H9 (cell line): ENCODE results near the gene MYO15B. TPM values are rescaled to one million over a fixed set of nuclear protein-coding genes. Genes with fewer than 3 reads are reported as not detected.

ENCODE experiments used
- DNase-seq: peaks from one replicate; pipeline ENCODE4 v3.0.0-alpha.2; 2017
- H2AFZ ChIP-seq: one replicate; pipeline ENCODE4 v1.6.1; 2013; ENCODE audit warnings: mild to moderate bottlenecking, low read length, control low read depth, moderate library complexity
- H2AK5ac ChIP-seq: 2 replicates; pipeline ENCODE4 v1.6.1; 2013; ENCODE audit warnings: low read length, control low read depth, mixed read lengths; ENCODE audit not compliant: insufficient read length
- H2BK120ac ChIP-seq: one replicate; pipeline ENCODE4 v1.6.1; 2013; ENCODE audit warnings: low read depth, mild to moderate bottlenecking, low read length, control low read depth, inconsistent platforms; ENCODE audit not compliant: poor library complexity, severe bottlenecking
- H2BK12ac ChIP-seq: 2 replicates; pipeline ENCODE4 v1.6.1; 2013; ENCODE audit warnings: low read length, control low read depth, mixed read lengths, low read depth; ENCODE audit not compliant: insufficient read length
- H2BK15ac ChIP-seq: 2 replicates; pipeline ENCODE4 v1.6.1; 2013; ENCODE audit warnings: low read depth, low read length, control low read depth
- H2BK20ac ChIP-seq: one replicate; pipeline ENCODE4 v1.6.1; 2013; ENCODE audit warnings: low read depth, mild to moderate bottlenecking, low read length, control low read depth, inconsistent platforms; ENCODE audit not compliant: poor library complexity, severe bottlenecking
- H2BK5ac ChIP-seq: 2 replicates; pipeline ENCODE4 v1.6.1; 2013; ENCODE audit warnings: low read length, control low read depth, mixed read lengths; ENCODE audit not compliant: insufficient read length
- H3K14ac ChIP-seq: 2 replicates; pipeline ENCODE4 v1.6.1; 2013; ENCODE audit warnings: low read length, control low read depth; ENCODE audit not compliant: insufficient read depth
- H3K18ac ChIP-seq: 2 replicates; pipeline ENCODE4 v1.6.1; 2013; ENCODE audit warnings: low read depth, mild to moderate bottlenecking, mixed read lengths, low read length, control low read depth; ENCODE audit not compliant: insufficient read length
- H3K23ac ChIP-seq: 2 replicates; pipeline ENCODE4 v1.6.1; 2013; ENCODE audit warnings: low read length, control low read depth, mixed read lengths, low read depth; ENCODE audit not compliant: insufficient read length
- H3K23me2 ChIP-seq: 2 replicates; pipeline ENCODE4 v1.6.1; 2013; ENCODE audit warnings: low read depth, mild to moderate bottlenecking, mixed read lengths, low read length, control low read depth; ENCODE audit not compliant: insufficient read length, poor library complexity, severe bottlenecking
- H3K27ac ChIP-seq: 2 replicates; pipeline ENCODE4 v1.5.1; 2013; ENCODE audit warnings: low read length, control low read depth, mixed read lengths, low read depth; ENCODE audit not compliant: insufficient read length
- H3K27me3 ChIP-seq: 2 replicates; pipeline ENCODE4 v1.6.1; 2013; ENCODE audit warnings: low read length, control low read depth, inconsistent platforms; ENCODE audit not compliant: insufficient read depth
- H3K4ac ChIP-seq: 2 replicates; pipeline ENCODE4 v1.6.1; 2013; ENCODE audit warnings: low read depth, mild to moderate bottlenecking, control low read depth, inconsistent platforms, low read length, moderate library complexity
- H3K4me1 ChIP-seq: 2 replicates; pipeline ENCODE4 v1.6.1; 2013; ENCODE audit warnings: low read length, control low read depth, inconsistent platforms; ENCODE audit not compliant: insufficient read depth
- H3K4me2 ChIP-seq: 2 replicates; pipeline ENCODE4 v1.6.1; 2013; ENCODE audit warnings: low read length, control low read depth, mixed read lengths; ENCODE audit not compliant: insufficient read length, insufficient read depth
- H3K56ac ChIP-seq: 2 replicates; pipeline ENCODE4 v1.6.1; 2013; ENCODE audit warnings: low read depth, mild to moderate bottlenecking, mixed read lengths, low read length, control low read depth; ENCODE audit not compliant: insufficient read length
- H3K79me1 ChIP-seq: 2 replicates; pipeline ENCODE4 v1.6.1; 2013; ENCODE audit warnings: low read depth, mild to moderate bottlenecking, moderate library complexity, low read length, control low read depth, inconsistent platforms; ENCODE audit not compliant: insufficient read depth, poor library complexity, severe bottlenecking
- H3K79me2 ChIP-seq: 2 replicates; pipeline ENCODE4 v1.6.1; 2013; ENCODE audit warnings: low read length, control low read depth, inconsistent platforms; ENCODE audit not compliant: insufficient read depth
- H3K9ac ChIP-seq: 2 replicates; pipeline ENCODE4 v1.6.1; 2013; ENCODE audit warnings: low read length, control low read depth, mixed read lengths; ENCODE audit not compliant: insufficient read length; ENCODE audit errors: extremely low read depth
- H3K9me3 ChIP-seq: one replicate; pipeline ENCODE4 v1.6.1; 2013; ENCODE audit warnings: low read depth, low read length, inconsistent platforms; ENCODE audit not compliant: control insufficient read depth
- H3T11ph ChIP-seq: one replicate; pipeline ENCODE4 v1.6.1; 2013; ENCODE audit warnings: mild to moderate bottlenecking, low read length, control low read depth, inconsistent platforms
- H4K20me1 ChIP-seq: one replicate; pipeline ENCODE4 v1.6.1; 2013; ENCODE audit not compliant: control insufficient read depth, insufficient read length, insufficient read depth
- H4K5ac ChIP-seq: 2 replicates; pipeline ENCODE4 v1.6.1; 2013; ENCODE audit warnings: low read depth, mild to moderate bottlenecking, mixed read lengths, low read length, control low read depth; ENCODE audit not compliant: insufficient read length
- H4K8ac ChIP-seq: replicated peaks from 2 replicates; pipeline ENCODE4 v1.6.1; 2013; ENCODE audit warnings: low read length, control low read depth, mixed read lengths, low read depth; ENCODE audit not compliant: insufficient read length
- H4K91ac ChIP-seq: 2 replicates; pipeline ENCODE4 v1.6.1; 2013; ENCODE audit warnings: low read depth, mild to moderate bottlenecking, moderate library complexity, mixed read lengths, low read length, control low read depth; ENCODE audit not compliant: insufficient read length
- H3K27ac Mint-ChIP-seq, 3 experiments: 2 replicates in 2 of 3; 3 replicates in 1 of 3; pipeline ENCODE4 v1.8.0; 2020 to 2021; ENCODE audit warnings: mixed read lengths in 3 of 3, mild to moderate bottlenecking in 1 of 3, moderate library complexity in 1 of 3
- H3K27me3 Mint-ChIP-seq: 2 replicates; pipeline ENCODE4 v1.8.0; 2021; ENCODE audit warnings: low read depth, mild to moderate bottlenecking, moderate library complexity, mixed read lengths
- H3K36me3 Mint-ChIP-seq, 3 experiments: 2 replicates in 2 of 3; 3 replicates in 1 of 3; pipeline ENCODE4 v1.8.0; 2020 to 2021; ENCODE audit warnings: low read depth in 3 of 3, mixed read lengths in 3 of 3; ENCODE audit not compliant: insufficient read depth in 1 of 3
- H3K4me1 Mint-ChIP-seq, 2 experiments: 2 replicates each; pipeline ENCODE4 v1.8.0; 2020; ENCODE audit warnings: mixed read lengths in 2 of 2
- H3K4me3 Mint-ChIP-seq, 2 experiments: 2 replicates in 1 of 2; 3 replicates in 1 of 2; pipeline ENCODE4 v1.8.0; 2020 to 2021; ENCODE audit warnings: mild to moderate bottlenecking in 2 of 2, mixed read lengths in 2 of 2, moderate library complexity in 1 of 2
- H3K9me3 Mint-ChIP-seq, 2 experiments: 2 replicates in 1 of 2; 3 replicates in 1 of 2; pipeline ENCODE4 v1.8.0; 2020; ENCODE audit warnings: mild to moderate bottlenecking in 2 of 2, mixed read lengths in 2 of 2, moderate library complexity in 1 of 2
- CTCF ChIP-seq: fragments of 200-600 bp; sonication (generic); conservative IDR thresholded peaks from 3 replicates; pipeline ENCODE4 v1.8.0; 2021; ENCODE audit warnings: antibody characterized with exemption, mild to moderate bottlenecking
- WGBS: extraction: QIAGEN DNeasy Blood & Tissue Kit; methylation state at CpG from one replicate; pipeline ENCODE4 v1.1.7; 2013; ENCODE audit warnings: missing lambda C conversion rate, low lambda C conversion rate, mixed read lengths; ENCODE audit not compliant: insufficient read length; ENCODE audit errors: extremely low coverage; 5-methylcytosine and 5-hydroxymethylcytosine counted together
- total RNA-seq: library from RNA; stranded (reverse); gene quantifications from 2 replicates; pipeline ENCODE4 v1.2.1, GENCODE V29; 2021

Gene MYO15B
- total RNA-seq, 1 experiment from 2014 or later: 41.9 TPM

DNA sequence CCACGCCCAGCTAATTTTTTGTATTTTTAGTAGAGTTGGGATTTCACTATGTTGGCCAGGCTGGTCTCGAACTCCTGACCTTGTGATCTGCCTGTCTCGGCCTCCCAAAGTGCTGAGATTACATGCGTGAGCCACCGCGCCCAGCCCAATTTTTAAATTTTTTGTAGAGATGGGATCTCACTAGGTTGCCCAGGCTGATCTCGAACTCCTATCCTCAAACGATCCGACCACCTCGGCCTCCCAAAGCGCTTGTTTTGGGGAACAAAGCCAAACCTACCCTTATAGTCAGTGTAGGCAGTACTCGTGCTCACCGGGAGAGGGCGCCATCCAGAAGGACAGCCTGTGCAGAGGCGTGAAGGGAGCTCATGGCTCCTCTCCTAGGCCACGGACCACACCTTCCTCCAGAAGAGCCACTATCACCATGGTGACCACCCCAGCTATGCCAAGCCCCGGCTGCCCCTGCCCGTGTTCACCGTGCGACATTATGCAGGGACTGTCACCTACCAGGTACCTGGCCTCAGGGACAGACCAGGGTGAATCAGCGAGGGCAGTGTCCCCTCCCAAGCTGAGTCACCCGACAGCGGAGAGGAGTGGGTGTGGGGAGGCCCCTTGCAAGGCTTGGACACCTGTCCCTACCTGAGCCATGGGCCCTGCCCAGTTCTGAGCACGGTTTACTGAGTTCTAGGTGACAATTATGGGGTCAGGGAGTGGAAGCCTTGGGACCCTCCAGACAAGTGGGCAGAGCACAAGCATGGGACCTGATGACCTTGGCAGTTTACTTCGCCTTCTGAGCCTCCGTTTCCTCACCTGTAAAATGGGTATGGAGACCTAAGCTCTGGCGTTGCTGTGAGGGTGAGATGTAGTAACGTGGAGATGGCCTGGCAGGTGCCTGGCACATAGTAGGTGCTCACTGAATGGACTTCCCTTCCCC is 13.7 kb downstream of the MYO15B start:
- no peak overlapping the region for H2BK120ac ChIP-seq
- H4K5ac ChIP-seq: no peak overlapping the region
- Mint-ChIP-seq H3K36me3 (no peaks in the 10 kb centered on the region), H3K4me1 (no peaks in the 10 kb centered on the region), H3K27ac (no peak overlapping the region), H3K9me3 (no peaks in the 10 kb centered on the region), H3K4me3 (no peak overlapping the region), H3K27me3 (peaks cover 2% of the 10 kb centered on the region)
- no peaks in the 10 kb centered on the region for H3K79me2 ChIP-seq
- H2BK5ac ChIP-seq: no peak overlapping the region
- no peak overlapping the region for H3T11ph ChIP-seq
- DNase-seq: peak; percentile 92
- H3K23me2 ChIP-seq: no peaks in the 10 kb centered on the region
- no peaks in the 10 kb centered on the region for H4K20me1 ChIP-seq
- no peak overlapping the region for H2AFZ ChIP-seq
- peak; percentile 96 for TF ChIP-seq CTCF
- H3K9ac ChIP-seq: no peak overlapping the region
- no peak overlapping the region for H3K27ac ChIP-seq
- H3K14ac ChIP-seq: no peak overlapping the region
- no peaks in the 10 kb centered on the region for H3K79me1 ChIP-seq
- no peak overlapping the region for H2BK20ac ChIP-seq
- no peaks in the 10 kb centered on the region for H3K4me1 ChIP-seq
- H3K4me2 ChIP-seq: no peak overlapping the region
- no peaks in the 10 kb centered on the region for H3K27me3 ChIP-seq
- H3K56ac ChIP-seq: no peak overlapping the region
- no peak overlapping the region for H2BK12ac ChIP-seq
- H2BK15ac ChIP-seq: no peak overlapping the region
- no peak overlapping the region for H3K4ac ChIP-seq
- no CpG with 5 or more reads among the region's 28 CpGs for WGBS
- H3K18ac ChIP-seq: no peak overlapping the region
- H3K23ac ChIP-seq: no peak overlapping the region
- no peaks in the 10 kb centered on the region for H3K9me3 ChIP-seq
- no peak overlapping the region for H4K91ac ChIP-seq
- H4K8ac ChIP-seq: no peak overlapping the region
- no peak overlapping the region for H2AK5ac ChIP-seq
